HG02938 (cell line): ENCODE data around the gene FSTL4.

Source experiments
- ATAC-seq: cut with Tn5 transposase; IDR thresholded peaks from one replicate; pipeline ENCODE4 v1.9.1; 2021; ENCODE audit warnings: mild to moderate bottlenecking, moderate library complexity; ENCODE audit not compliant: unreplicated experiment

FSTL4 gene

DNA sequence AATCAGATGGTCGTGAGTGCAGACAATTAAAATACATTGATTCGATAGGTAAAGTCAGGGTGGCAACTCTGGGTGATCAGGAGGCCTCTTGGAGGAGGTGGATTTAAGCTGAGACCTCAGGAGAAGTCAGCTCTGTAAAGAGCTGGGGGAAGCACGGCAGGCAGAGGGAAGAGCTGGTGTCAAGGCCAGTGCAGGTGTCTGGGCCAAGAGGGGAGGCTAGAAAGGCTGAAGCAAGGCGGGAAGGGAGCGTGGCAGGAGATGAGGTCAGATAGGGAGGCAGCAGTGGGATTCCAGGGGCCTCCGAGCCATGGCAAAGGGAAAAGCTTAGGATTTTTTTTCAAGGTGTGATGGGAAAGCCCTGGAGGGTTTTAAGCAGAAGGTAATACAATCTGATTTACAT lies 178.7 kb downstream of the FSTL4 start:
- ATAC-seq: no peak

DNA sequence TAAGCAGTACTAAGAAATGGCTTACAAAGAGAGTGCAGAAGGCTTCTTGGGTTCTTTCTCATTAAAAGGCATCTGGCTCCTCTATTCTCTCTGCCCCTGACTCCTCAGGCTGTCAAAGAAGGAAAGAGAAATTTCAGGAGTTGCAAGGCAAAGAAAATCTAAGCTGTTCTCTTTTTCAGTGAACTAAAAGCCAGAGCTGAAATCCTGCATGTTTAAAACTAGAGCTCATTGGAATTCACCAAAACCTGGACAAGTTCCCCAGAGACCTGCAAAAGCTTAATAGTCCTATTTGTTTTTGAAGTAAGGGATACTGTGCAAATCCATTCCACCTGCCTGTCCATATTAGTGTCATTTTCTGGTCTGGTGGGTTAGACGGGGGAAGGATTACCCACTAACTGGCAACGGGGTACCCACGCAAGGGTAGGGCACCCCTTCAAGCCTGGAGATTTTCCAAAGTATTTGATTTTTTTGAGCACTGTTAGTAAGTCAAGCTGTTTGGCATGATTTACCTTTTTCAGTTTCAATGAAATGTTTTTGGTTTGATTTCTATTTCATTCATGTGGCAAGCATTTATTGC lies 179.3 kb downstream of the FSTL4 start:
- ATAC-seq: no peak

DNA sequence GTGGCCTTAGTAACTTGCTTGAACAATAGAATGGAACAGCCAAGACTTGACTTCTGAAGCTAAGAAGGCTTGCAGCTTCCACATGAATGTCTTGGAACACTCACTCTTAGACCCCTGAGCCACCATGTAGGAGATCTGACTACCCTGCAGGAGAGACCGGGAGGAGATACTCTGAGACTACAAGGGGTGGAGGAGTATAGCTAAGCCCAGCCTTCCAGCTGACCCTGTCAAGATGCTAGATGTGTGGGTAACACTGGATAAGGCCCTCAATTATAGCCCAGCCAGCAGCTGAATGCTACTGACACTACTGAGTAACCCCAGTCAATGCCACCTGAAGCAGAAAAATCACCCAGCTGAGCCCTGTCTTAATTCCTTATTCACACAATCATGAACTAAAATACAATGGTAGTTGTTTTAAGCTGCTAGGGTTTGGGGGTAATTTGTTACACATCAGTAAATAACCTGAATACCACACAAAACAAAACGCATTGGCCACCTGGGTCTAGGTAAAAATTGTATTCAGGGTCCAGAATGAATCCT lies 180.9 kb downstream of the FSTL4 start:
- ATAC-seq: no peak

DNA sequence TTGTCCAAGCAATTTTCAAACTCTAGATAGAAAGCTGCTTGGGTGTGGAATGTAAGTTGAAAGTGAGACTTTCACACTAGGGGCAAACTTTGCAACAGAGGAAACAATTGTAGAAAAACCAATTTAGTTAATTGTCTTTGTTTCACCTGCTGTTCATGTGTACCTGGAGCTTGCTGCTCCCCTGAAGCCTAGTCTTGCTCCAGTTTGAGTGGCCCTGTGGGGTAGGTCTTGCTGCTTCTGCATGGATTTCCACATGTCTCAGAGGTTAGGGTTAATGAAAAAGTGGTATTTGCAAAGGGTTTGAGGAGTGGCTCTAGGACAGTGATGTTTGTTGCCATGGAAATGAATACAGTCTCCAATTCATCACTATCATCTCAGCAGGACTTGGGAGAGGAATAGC lies 182.2 kb downstream of the FSTL4 start:
- ATAC-seq: no peak

DNA sequence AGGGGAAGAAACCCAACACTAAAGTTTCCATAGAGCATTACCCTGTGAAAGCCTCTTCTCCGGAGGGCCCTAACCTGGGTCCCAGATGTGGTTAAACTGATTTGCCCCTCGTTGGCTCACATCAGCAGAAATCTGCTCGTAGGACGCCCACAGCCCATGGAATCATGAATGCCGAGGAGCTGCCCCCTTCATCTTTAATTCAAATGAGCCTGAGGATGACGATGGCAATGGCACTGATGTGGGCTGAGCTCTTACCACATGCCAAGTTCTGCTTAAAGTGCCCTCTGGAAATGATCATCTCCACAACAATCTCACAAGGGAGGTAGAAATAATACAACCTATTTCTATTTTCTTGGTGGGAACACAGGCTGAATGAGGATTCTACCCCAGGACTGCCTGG lies 183.3 kb downstream of the FSTL4 start:
- ATAC-seq: no peak

DNA sequence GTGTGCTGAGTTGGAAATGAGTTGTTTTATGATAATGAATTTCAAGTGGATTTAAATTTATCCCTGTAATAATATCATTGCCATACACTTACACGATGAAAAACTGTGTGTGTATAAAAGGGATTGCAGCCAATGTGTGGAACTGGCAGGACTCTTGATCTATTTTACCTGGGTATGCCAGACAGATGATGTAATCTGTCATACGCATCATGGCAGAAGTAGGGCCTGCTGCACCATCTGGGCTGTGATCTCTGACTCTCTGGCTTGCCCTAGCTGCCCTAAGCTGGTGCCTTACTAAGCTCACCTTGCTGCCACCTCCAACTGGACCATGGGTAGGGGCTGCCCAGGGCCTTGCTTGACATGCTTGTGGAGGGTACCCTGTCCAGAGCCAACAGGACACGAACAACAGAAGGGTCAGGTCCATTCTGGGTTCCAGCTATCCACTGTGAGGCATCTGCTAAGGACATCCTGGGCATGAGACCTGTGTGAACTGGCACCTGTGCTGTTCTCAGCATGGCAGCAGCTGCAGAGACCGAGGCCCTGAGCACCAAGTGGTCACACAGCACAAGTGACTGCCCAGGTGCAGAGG lies 184.2 kb downstream of the FSTL4 start:
- no peak for ATAC-seq

DNA sequence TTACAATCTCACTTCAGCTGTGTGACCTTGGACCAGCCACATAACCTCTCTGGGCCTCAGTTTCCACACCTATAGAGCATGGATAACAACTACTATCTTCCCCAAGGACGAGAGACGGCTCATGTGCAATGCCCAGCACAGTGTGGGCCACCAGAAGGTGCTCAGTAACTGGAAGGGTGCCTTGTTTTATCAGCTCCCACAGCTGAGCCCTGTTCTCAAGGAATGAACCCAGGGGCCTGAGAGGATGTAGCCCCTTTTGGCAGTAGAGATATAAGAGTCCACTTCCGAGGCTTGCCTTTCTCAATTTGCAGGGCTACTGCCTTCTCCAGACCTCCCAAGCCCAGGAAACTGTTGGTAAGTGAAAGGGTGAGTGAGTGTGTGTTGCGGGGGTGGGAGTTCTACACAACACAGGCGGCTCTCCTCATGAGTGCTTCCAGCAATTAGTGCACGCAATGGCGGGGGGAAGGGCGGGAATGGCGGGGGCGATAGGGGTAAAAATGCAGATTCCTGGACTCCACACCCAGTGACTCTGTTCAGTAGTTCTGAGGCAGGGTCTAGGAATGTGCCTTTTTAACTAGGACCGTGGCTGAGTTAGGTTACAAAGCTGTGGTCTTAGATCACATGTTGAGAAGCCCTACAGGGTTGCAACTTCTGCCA lies 185.1 kb downstream of the FSTL4 start:
- no peak for ATAC-seq

DNA sequence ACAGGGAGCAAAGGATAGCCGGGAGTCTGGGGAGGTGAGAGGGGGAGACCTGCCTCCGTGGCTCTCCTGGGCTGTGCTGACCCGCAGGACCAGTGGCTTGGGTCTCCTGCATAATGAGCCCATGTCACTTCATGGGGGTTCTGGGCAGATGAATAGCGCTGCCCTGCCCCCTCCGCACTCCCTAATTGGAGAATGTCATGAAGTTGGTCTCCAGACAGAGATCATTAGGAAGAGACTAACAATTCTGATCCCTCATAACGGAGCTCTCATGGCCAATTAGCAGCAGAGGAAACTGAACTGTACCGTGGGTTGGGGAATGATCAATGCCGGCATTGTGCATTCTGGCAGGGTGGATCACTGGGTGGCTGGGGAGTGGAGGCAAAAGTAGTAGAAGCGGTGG lies 186.1 kb downstream of the FSTL4 start:
- ATAC-seq: no peak

DNA sequence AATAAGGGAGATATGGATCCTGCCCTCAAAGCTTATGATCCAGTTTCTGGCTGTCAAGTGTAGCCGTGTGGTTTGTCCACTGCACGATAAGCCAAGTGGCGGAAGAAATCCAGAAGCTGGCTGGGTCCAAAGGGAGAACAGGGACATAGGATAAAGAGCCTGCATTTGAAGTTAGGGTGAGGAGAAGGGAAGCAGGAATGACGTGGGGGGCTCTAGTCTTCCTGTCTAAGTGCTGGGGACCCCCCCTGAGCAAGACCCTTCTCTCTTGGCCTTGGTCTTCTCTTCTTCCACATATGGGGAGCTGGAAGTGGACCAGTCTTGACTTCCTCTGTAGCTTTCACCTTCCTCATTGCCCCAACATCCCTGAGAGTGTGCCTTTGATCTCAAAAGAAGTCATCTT lies 186.6 kb downstream of the FSTL4 start:
- no peak for ATAC-seq

DNA sequence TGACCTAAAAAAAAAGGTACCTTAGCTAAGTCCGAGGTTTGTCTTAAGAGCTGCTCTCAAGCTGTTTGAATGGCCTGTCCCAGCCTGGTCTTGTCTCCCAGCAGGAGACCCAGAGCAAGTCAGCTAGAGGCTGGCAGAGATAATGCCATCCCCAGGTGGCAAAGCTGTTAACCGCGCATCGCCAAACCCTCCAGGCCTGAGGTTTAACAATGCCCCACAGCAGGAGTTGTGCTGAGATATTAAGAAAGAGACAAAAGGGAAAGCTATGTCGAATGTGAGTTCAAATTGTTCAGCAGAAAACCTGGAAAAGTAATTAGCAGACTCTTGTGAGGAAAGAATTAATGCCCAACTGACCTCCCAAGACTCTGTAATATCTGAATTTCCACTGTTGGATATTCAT lies 187.1 kb downstream of the FSTL4 start:
- no peak for ATAC-seq

DNA sequence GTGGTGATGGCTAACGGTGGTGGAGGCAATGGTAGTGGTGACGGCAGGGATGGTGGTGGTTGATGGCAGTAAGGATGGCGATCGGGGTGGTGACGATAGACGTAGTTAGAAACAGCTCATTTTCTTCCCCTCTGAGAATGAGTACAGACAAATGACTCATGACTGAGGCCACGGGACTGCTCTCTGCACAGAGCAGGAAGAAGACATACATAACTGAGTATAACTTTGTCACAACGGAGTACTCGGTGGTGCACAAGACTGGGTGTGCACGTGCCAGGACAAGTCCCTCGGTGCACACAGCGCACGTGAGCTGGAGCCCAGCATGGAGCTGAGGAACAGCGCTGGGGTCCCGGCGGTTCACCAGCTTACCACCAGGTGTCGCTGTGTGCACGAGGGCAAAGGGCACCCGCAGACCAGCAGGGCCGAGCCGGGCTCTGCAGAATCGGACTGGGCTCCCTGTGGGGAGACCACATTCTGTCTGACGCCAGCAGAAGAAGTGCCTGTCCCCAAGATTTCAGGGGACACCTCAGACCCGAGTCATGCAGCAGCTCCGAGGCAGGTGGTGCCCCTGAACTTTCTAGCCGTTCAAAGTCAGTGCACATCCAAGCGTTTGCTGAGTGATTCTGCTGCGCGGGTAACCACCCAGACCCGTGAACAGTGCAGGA lies 188.6 kb downstream of the FSTL4 start:
- ATAC-seq: no peak

DNA sequence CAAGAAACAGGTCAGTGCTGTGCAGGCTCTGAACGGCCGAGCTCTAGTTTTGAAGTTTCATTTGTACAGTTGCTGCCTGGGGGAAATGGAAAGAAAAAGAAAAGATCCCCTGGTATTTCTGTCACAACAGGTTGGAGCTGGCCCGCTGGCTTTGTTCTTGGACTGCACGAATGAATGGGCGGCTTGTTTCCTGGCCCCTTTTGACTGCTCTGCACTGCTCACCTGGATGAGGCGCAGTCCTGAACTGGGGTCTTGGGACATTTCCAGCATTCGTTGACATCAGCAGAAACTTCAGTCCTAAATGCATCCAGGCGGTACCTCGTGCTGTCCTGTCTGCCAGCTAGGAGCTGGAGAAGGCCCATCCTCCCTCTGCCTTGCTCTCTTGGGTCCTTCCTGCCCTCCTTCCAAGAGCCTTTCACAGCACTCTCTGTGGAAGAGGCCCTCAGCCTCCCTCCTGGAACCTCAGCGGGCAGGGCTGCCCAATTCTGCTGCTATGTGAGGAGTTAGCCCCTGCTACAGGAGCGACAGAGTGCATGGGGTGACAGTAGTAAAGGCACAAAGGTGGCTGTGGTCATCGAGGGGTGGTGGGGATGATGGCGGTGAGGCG lies 189.2 kb downstream of the FSTL4 start:
- ATAC-seq: no peak

DNA sequence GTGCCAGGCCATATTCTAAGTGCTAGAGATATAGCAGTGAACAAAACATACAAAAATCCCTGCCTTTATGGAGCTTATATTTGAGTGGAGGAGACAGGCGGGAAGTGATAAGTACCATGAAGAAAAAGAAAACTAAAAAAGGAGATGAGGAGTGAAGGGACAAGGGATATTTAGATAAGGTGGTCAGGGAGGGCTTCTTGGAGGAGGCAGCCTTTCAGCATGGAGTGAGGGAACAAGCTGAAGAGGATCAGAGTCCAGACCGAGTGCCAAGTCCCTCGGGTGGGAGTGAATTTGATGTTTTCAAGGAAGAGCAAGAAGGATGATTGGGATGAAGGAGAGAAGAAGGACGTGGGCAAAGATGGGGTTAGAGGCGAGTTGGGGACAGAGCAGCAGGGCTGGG lies 190.5 kb downstream of the FSTL4 start:
- ATAC-seq: no peak

DNA sequence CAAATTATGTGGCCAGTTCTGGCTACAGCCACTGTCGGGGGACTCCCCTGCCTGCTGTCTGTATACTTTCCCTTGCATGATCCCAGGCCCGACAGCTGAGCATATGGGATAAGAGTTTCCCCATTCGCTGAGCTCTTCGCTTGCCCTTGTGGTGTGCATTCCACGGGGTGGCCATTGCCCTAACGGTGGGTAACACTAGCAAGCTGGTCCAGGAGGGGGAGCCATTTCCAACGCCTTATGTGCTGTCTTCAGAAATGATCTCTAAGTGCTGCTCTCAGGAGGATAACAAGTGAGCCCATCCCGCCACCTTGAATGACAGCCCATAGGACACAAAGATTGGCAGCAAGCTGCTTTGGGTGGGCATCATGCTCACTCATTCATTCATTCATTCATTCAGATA lies 190.9 kb downstream of the FSTL4 start:
- ATAC-seq: no peak

DNA sequence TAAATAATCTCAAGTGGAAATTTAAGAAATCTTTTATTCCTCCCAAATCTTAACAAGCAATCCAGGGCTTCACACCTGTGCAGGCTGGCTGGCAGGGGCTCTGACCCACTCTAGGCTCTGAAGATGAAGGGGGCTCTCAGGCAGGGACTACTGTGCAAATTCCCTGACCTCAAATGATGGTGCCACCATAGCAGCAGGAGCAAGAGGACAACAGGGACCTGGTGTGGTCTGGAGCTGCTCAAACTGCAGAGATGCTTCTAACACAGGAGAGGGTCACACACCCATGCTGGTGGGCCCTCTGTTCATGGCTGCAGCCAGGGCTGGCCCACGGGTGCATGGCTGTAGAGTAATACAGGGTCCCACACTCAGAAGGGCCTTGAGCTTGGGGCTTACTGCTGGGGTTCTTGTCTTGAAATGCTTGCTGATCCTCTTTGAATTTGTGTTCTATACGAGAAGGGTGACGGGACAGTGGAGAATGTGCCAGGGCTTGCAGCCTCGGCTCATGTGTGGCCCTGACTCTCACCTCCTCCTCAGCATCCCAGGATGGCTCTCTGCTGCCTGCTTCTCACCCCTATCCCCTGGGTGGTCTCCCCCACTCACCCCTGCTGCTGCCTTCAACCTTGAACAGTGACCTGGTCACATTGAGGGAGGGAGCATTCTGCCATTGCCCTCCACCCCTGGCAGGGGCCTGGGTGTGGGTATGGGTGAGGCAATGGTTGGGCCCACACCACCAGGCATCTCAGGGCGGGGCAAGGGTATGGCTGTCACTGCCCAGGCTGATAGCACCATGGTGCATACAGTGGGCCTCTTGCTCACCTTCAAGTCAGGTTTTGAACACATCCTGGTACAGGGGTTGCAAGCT lies 191.7 kb downstream of the FSTL4 start:
- ATAC-seq: no peak

DNA sequence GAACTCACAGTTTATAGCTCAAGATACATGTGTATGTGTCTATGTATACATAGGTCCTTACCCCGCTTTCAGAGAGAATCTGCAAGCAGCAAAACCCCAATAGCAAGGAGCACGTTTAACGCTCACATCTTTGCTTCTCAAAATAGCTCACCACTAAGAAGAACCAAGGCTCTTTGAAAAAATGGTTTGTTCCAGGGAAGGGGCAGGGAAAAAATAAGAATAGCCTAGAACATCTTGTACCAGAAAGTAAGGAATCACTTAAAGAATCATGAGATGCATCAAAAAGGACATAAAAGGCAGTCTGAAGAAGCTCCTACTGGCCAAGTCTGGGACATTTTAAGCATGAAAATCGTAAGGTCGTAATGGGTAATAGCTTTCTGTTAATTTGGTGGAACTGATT lies 196.4 kb downstream of the FSTL4 start:
- ATAC-seq: no peak

DNA sequence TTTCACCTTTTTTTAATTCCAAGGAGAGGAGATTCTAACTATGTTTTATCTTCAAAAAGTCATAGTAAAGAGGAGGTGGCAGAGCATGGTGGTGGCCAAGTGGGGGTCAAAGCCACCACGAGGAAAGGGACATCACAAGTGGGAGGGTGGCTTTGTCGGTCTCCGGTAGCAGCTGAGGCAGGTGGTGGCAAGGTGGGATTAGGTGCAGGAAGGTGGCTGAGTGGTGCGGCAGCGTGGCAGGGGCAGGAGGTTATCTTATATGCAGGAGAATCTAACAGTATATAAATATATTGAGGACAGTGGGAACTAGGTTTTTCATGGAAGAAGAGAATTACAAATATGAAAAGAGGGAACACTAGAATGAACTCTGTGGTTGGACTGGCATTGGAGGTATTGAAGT lies 196.8 kb downstream of the FSTL4 start:
- ATAC-seq: no peak

DNA sequence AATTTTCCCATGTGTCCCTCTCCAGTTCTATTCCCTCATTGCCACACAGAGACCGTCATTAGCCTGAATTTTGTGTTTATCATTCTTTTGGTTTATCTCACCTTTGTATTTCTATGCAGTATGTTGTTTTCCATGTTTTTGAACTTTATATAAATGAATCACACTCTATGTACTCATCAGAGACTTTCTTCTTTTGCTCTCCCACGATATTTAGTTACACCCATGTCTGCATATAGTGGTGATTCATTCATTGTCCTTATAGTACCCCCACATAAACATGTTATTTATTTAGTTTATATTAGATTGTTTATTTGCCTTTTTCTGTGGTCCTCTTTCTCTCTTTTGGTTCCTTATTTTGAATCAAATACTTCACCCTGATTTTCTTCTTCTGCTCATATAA lies 199.7 kb downstream of the FSTL4 start:
- ATAC-seq: no peak

DNA sequence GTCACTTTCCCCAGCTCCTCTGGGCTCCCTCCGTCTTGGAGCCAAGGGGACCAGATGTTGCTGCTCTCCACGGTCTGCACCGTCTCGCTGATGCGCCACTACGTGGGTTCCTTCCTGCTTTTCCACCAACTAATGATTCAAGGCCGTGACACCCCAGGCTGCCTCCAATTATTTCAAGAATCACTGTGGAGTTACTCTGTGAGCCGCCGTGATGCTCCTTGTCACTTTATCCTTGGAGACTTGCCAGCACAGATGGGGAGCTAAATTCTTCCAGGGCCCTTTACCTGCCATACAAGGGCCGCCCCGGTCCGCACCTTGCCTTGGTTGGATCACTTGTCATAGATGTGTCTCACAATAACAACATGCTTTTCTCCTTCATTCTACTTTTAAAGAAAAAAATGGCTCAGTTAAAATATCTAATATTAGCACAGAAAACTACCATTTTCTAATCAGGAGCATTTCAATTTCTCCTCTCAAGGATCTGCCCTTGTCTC lies 202.0 kb downstream of the FSTL4 start:
- ATAC-seq: no peak

DNA sequence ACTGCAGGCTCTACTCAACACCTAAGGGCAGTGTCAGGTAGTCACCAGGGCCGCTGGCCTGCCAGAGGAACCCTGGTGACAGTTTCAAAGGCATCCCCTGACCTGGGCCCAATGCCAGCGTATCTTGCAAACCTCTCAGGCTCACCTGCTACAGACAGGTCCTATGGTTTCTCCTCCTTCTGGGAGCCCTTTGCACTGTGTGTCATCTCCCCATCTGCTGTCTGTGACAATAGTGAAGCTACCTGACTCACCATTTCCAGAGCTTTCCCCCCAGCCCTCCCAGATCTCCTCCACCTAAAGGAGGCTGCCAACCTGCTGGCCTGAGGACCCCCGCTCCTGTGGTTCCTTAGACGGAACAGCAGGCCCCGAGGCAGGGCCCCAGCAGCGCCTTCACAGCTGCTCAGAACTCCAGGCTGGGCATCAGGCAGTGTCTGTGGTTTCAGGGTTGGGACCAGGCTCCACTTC lies 203.1 kb downstream of the FSTL4 start:
- no peak for ATAC-seq
